Stimulated activated CD8-positive, alpha-beta memory T cell treated with anti-CD3 and anti-CD28 coated beads, Interleukin-4, amount 100 ng/mL, for 4 hours (primary cell): ENCODE data around the gene GNAT1.
A peak's percentile ranks its signal among the peaks of the same experiment; 100 is the strongest.
"Not testable (repeated sequence)": the region's sequence is repeated elsewhere in the genome, so short reads cannot be mapped to it uniquely, and the experiment has no call there.

Experiments
- DNase-seq, 2 donors: peaks; one replicate each; pipeline ENCODE4 v3.0.0-alpha.2; 2020; ENCODE audit warnings: low read depth in 2 of 2, low spot score in 1 of 2

Gene GNAT1

GRCh38 chr3:50217681-50218080 lies 26.3 kb downstream of the GNAT1 start:
- DNase-seq = no peak

- DNase-seq = no peak
Measured at GRCh38 chr3:50218448-50218847, 27.0 kb downstream of the GNAT1 start.

GRCh38 chr3:50219285-50219684 lies 27.9 kb downstream of the GNAT1 start:
- no peak for DNase-seq

DNA sequence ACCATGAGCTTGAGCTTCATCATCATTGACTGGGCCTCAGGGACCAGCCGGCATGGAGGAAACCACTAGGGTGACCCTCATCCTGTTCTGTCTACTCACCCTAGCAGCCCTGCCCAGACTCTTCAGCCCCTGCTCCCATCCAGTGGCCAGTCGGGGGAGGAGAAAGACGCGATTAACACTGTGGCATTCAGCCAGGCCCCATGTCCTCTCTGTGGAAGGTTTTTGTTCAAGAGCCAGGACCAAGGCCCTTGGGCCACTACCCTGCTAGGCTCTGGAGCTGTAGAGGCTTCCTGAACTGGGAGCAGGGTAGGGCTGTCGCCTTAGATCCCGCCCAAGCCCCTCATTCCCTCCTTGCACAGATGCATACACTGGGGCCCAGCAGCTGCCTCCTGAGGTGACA lies 28.7 kb downstream of the GNAT1 start:
- DNase-seq = no peak

DNA sequence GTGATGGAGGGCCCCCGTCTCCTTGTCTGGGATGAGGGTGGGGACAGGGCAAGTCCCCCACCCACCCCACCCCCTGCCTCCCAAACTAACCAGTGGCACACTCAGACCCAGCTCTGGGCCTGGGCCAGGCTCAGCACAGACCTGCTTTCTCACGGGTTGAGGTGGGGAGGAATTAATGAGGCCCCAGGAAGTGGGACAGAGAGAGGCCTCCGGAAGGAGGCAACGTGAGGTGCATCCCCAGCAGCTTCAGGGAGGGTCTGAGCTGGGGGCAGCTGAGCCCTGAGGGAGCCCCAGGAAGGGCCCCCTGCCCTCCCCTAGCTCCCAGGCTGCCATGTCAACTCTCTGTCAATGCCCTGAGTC lies 29.6 kb downstream of the GNAT1 start:
- DNase-seq = no peak

DNA sequence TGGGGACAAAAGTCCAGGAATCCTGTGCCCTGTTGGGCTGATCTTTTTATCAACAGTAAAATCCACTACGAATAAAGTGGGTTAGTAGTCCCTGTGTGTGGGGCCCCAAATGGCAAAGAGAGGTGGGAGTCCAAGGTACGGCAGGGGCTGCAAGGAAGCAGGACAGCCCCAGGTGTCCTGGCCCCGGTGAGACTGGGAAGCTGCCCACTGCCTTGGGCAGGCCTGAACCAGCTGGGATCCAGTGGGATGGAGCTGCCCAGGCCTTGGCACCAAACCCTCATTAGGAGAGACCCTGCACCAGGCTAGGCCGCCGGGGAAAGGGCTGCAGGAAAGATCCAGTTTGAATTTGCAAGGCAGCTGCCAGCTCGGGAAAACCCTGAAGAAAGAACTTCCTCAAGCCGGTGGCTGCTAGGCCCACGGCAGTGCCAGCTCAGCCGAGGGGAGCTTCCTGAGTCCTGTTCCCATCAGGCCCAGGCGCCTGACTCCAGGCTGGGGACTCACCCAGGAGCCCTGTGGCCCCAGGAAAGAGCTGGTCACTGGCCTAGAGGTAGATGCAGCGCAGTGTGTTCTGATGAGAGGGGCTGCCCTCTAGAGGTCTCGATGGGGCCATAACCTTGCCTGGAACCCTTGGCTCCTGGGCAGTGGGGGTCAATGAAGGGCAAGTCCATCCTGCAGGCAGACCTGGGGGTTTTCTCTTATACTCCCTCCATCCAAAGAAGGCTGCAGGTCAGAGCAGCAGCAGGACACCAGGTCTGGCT lies 30.2 kb downstream of the GNAT1 start:
- DNase-seq = no peak

- DNase-seq = no peak
Measured at GRCh38 chr3:50222169-50222528, 30.7 kb downstream of the GNAT1 start.

DNA sequence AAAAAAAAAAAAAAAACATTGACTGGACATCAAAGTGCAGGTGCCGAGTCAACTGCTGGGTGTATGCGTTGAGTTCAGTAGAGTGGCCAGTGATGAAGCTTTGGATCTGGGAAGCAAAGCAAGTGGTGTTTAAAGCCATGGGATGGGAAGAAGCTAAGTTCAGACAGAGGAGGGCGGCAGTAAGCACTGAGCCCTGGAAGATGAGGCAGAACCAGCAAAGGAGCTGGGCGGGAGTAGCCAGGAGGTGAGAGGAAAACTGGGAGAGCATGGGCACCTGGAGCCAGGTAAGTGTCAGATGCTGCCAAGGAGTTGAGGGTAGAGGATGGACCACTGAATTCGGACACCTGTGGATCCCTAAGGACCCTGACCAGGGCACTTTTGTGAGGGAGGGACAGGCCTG lies 33.2 kb downstream of the GNAT1 start:
- DNase-seq = no peak

DNA sequence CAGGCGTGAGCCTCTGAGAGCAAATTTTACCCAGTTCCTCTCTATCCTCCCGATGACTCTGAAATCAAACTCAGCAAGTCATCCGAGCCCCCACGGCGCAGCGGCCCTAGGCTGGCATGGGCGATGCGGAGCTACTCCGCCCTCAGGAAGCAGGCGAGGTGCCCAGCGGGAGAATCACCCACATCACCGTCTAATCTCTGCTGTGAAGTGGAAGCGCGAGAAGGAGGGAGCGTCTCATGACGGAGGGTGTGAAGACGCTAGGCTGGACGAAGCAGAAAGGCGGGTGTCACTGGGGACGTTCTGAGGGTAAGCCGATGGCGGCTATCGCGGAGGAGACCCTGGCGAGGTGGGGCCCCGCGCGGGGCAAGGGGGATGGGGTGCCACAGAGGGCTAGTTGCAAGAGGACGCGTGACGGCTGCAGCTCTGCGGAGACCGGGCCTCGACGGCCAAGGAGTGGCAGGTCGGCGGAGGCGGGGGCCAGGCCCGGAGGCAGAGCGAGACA lies 35.5 kb downstream of the GNAT1 start:
- DNase-seq = no peak

- peak; percentile 66 to 77 for DNase-seq
Measured at GRCh38 chr3:50227390-50228183, 36.2 kb downstream of the GNAT1 start.

GRCh38 chr3:50228184-50228763 lies 36.9 kb downstream of the GNAT1 start:
- DNase-seq = not testable (repeated sequence)

DNA sequence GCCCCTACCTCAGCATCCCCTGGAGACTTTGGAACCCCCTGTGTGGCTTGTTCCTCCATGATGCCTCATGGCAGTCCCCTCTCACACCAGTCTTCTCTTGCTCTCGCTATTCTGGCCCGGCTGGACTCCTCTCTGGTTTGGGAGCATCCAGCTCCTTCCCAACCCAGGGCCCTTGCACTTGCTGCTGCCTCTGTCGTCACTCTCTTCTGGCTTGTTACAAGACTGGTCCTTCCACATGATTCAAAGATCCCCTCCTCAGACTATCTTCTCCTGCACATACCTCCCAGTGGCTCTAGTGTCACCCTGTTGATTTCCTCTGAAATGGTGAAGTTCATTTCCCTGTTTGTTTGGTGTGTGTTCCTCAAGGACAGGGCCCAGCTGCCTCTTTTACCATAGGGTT lies 38.1 kb downstream of the GNAT1 start:
- DNase-seq = no peak

- DNase-seq = no peak
Measured at GRCh38 chr3:50230104-50230793, 38.8 kb downstream of the GNAT1 start.

GRCh38 chr3:50230794-50231125 lies 39.4 kb downstream of the GNAT1 start:
- DNase-seq = no peak

- DNase-seq = no peak
Measured at GRCh38 chr3:50231581-50231980, 40.2 kb downstream of the GNAT1 start.

GRCh38 chr3:50232303-50232702 lies 40.9 kb downstream of the GNAT1 start:
- no peak for DNase-seq

- DNase-seq = no peak
Measured at GRCh38 chr3:50233176-50233575, 41.8 kb downstream of the GNAT1 start.

DNA sequence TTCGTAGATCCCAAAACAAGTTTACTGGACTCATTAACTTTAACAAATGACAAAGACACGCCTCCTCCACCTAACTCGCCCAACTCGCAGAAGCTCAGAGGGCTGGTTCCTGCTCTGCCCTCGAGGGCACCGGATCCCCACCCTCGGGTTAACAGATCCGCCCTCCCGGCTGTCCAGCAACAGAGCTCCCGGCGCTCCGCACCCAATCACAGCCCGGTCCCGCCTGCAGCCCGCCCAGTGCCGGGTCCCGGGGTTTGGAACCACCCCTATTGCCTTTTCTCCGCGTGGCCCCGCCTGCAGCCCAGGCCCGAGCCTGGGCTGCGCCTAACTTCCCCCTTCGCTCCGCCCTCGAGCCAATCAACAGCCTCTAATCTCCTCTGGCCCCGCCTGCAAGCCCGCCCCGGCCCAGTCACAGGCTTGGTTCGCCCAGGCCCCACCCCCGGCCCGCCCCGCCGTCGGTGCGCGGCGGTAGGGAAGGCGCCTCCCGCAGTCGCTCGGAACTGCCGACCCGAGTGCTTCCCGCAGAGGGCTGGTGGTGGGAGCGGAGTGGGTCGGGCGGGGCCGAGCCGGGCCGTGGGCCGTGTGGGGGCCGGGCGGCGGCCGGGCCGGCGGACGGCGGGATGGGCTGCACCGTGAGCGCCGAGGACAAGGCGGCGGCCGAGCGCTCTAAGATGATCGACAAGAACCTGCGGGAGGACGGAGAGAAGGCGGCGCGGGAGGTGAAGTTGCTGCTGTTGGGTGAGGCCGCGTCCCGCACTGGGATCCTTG lies 44.5 kb downstream of the GNAT1 start, which contains the start of gene GNAI2:
Gene GNAI2 (plus strand): TSS at position 489 of the 768 bp plus-strand sequence. CDS start 132 bp downstream, at position 621.
- DNase-seq = peak; percentile 96 to 98

DNA sequence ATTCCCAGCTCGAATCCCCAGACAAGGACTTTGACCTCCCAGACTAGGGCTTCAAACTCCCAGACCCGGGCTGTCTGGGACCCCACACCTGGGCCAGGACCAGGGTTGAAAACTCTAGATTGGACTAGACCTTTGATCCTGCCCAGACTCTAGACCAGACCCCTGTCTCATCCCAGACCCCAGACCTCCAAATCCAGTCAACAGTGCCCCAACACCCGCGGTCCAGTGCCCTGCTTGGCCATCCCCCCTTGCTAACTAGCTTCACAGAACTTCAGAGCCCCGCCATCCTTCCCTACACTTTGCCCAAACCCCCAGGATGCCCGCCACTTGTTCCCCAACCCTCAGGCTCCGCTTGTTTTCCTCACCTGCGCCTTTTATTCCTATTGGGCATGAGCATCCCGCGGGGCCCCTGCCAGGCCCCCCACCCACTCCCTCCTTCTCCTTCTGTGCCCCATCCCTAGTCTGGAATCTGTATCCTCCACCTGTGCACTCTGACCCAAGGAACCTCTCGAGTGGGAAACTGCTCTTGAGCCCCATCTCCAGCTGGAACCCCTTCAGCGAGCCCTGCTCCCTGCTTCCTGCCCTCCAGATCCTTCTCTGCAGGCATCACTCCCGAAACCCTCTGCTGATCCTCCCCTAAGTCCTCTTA lies 45.2 kb downstream of the GNAT1 start:
- DNase-seq = no peak

DNA sequence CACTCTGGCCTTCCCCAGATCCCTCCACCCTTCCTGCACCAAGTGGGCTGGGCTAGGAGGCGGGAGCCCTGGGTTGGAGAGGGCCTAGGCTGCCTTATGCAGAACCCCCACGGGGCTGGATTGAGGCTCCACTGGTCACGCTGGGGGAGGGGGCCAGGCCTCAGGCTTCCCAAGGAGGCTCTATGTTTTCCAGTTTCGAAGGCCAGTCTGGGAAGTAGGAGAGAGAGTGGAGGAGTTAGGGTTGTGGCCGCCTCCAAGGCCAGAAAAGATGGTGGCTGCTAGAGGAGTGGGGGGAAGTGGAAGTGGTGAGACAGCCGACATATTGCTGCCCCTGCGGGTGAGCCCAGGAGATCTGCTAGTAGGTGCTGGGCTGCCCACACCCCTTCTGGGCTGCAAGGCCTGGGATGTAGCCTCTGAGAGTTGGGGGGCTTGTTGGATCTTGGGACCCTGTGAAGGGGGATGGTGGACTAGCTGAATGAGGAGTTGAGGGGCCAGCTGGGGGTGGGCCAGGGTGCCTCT lies 45.8 kb downstream of the GNAT1 start:
- no peak for DNase-seq
